Thymus (tissue), 11 donors: ENCODE data around the gene CD300E. TPM values are rescaled to one million over a fixed set of nuclear protein-coding genes. Genes with fewer than 3 reads are reported as not detected.
"Not testable (repeated sequence)": the region's sequence is repeated elsewhere in the genome, so short reads cannot be mapped to it uniquely, and the experiment has no call there.

Source experiments
- DNase-seq, 9 donors: peaks; one replicate each; pipeline ENCODE4 v3.0.0-alpha.2; 2013; ENCODE audit warnings: low spot score in 9 of 9, low read depth in 6 of 9, missing footprints in 1 of 9
- H3K27ac ChIP-seq, 2 donors: one replicate each; pipeline ENCODE4 v1.5.1; 2013; ENCODE audit warnings: control low read depth in 1 of 2, low read depth in 1 of 2, low read length in 1 of 2, mild to moderate bottlenecking in 1 of 2, moderate library complexity in 1 of 2
- H3K27me3 ChIP-seq, 2 donors: one replicate each; pipeline ENCODE4 v1.5.1; 2013; ENCODE audit warnings: low read length in 1 of 2; ENCODE audit not compliant: control insufficient read depth in 2 of 2, insufficient read depth in 1 of 2
- H3K36me3 ChIP-seq, 2 donors: one replicate each; pipeline ENCODE4 v1.5.1; 2013; ENCODE audit warnings: low read length in 1 of 2, mild to moderate bottlenecking in 1 of 2, moderate library complexity in 1 of 2; ENCODE audit not compliant: control insufficient read depth in 2 of 2, insufficient read depth in 2 of 2
- H3K4me1 ChIP-seq, 2 donors: one replicate each; pipeline ENCODE4 v1.5.1; 2013; ENCODE audit warnings: low read length in 2 of 2; ENCODE audit not compliant: control insufficient read depth in 2 of 2, insufficient read depth in 2 of 2
- H3K4me3 ChIP-seq, 2 donors: one replicate each; pipeline ENCODE4 v1.5.1; 2013; ENCODE audit warnings: low read length in 2 of 2, control low read depth in 1 of 2, mild to moderate bottlenecking in 1 of 2
- H3K9me3 ChIP-seq, 2 donors: one replicate each; pipeline ENCODE4 v1.5.1; 2013; ENCODE audit warnings: low read length in 1 of 2, mild to moderate bottlenecking in 1 of 2; ENCODE audit not compliant: control insufficient read depth in 2 of 2, insufficient read depth in 1 of 2
- WGBS: extraction: QIAGEN DNeasy Blood & Tissue Kit; methylation state at CpG from one replicate; pipeline ENCODE4 v1.1.7; 2013; 5-methylcytosine and 5-hydroxymethylcytosine counted together
- polyA plus RNA-seq: library from polyadenylated mRNA; stranded (reverse); fragments of 200-250 nt; gene quantifications from one replicate; pipeline ENCODE4 v1.2.3, GENCODE V29; 2013
- total RNA-seq: library from RNA; stranded (reverse); fragments of 120-200 nt; gene quantifications from one replicate; pipeline ENCODE4 v1.2.4, GENCODE V29; 2013
- donor health status: healthy.

Gene CD300E
- total and polyA plus RNA-seq, 2 donors, result 0.33 to 4.0 TPM

DNA sequence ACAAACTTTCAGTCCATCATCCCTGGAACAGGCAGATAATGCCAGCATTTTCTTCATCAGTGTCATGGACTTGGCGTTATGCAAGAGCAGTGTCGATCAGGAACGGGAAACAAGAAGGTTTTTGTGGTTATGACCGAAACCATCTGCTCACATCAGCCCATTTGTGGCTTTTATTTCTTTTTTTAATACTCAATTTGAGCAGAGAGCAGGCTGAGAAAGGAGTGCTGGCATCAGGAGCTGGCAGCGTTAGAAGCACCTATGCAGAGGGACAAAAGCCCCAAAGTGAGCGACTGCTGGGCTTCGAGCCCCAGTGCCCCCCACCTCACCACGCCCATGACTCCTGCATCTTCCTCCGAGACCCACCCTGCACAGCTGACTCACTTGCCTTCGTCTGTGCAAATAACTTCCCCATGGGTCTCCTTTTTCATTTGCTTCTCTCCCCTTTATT, 16.2 kb upstream of the CD300E start:
- no peak overlapping the region for H3K4me3 ChIP-seq
- WGBS, result 5% methylated on average over 10 of the region's 10 CpGs
- peak in 1 of 9 donors; percentile 22 for DNase-seq
- no peaks in the 10 kb centered on the region for H3K9me3 ChIP-seq
- peaks cover 0 to 4% of the 10 kb centered on the region in 2 donors for H3K4me1 ChIP-seq
- H3K27ac ChIP-seq, result no peak overlapping the region
- H3K36me3 ChIP-seq, result no peaks in the 10 kb centered on the region
- H3K27me3 ChIP-seq, result no peaks in the 10 kb centered on the region

DNA sequence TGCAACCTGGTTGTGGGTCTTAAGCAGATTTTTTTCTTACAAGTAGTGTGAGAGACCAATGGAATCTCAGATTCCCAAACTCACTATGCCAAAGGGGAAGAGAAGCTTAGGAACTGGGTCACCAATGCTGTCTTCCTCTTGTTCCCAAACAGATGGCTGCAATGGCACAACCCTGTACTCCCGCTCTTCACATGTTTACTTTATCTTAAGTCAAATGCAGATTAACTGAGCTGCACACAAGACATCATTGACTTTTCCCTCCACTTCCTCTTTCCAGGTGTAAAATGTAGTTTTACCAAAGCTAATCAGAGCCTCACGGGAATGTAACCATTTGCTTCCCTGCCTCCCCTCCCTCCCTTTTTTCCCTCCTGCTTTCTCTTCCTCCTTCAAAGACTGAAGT, 14.4 kb upstream of the CD300E start:
- WGBS, result 86% methylated on average over 2 of the region's 2 CpGs
- Histone ChIP-seq H3K36me3 (no peaks in the 10 kb centered on the region), H3K4me3 (no peak overlapping the region), H3K27me3 (no peaks in the 10 kb centered on the region), H3K27ac (no peak overlapping the region), H3K4me1 (peaks cover 0 to 9% of the 10 kb centered on the region in 2 donors), H3K9me3 (no peaks in the 10 kb centered on the region)
- no peak for DNase-seq

DNA sequence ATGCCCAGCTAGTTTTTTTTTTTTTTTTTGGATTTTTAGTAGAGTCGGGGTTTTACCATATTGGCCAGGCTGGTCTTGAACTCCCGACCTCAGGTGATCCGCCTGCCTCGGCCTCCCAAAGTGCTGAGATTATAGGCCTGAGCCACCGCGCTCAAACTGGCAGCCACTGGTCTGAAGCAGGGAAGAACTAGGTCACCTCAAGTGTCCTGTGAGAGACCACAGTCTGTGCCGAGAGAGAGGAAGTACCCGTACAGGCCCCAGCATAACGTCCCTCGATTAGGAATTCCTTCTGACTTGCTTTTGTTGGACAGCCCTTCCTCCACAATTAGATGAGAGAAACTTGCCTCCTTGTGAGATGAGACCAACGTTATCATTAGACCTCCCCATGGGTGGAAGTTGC, 13.7 kb upstream of the CD300E start:
- no peaks in the 10 kb centered on the region for H3K36me3 ChIP-seq
- H3K27me3 ChIP-seq, result no peaks in the 10 kb centered on the region
- no peak for DNase-seq
- no peak overlapping the region for H3K27ac ChIP-seq
- H3K4me3 ChIP-seq, result no peak overlapping the region
- H3K9me3 ChIP-seq, result no peaks in the 10 kb centered on the region
- WGBS, result 54% methylated on average over 11 of the region's 11 CpGs
- H3K4me1 ChIP-seq, result peaks cover 0 to 12% of the 10 kb centered on the region in 2 donors

- DNase-seq, H3K9me3 ChIP-seq, H3K36me3 ChIP-seq, H3K27me3 ChIP-seq, H3K27ac ChIP-seq, H3K4me3 ChIP-seq: not testable (repeated sequence)
- peaks cover 0 to 12% of the 10 kb centered on the region in 2 donors for H3K4me1 ChIP-seq
- 85% methylated on average over 10 of the region's 10 CpGs for WGBS
Measured at GRCh38 chr17:74636541-74637085, 13.1 kb upstream of the CD300E start.

DNA sequence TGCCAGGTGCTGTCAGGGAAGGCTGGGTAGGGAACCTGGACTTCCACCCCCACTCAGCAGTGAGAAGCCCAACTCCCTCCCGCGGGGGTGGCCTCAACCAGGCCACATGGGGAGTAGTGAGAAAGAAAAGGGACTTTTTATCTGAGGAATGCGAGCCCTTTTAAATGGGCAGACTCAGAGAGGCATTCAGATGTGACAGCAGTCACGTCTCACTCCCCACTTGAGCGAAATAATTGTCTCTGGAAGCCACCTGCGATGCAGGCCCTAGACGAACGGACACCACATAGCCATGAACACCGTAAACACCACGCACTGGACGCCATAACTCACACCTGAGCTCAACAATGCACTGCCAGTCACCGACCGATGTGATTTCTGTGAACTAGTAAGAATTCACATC, 11.9 kb upstream of the CD300E start:
- WGBS, result 84% methylated on average over 13 of the region's 13 CpGs
- no peaks in the 10 kb centered on the region for H3K27me3 ChIP-seq
- peak in 1 of 9 donors; percentile 28 for DNase-seq
- H3K4me1 ChIP-seq, result peaks cover 0 to 12% of the 10 kb centered on the region in 2 donors
- H3K27ac ChIP-seq, result peak overlapping the region in 1 of 2 donors; percentile 55
- no peaks in the 10 kb centered on the region for H3K36me3 ChIP-seq
- no peaks in the 10 kb centered on the region for H3K9me3 ChIP-seq
- H3K4me3 ChIP-seq, result no peak overlapping the region

DNA sequence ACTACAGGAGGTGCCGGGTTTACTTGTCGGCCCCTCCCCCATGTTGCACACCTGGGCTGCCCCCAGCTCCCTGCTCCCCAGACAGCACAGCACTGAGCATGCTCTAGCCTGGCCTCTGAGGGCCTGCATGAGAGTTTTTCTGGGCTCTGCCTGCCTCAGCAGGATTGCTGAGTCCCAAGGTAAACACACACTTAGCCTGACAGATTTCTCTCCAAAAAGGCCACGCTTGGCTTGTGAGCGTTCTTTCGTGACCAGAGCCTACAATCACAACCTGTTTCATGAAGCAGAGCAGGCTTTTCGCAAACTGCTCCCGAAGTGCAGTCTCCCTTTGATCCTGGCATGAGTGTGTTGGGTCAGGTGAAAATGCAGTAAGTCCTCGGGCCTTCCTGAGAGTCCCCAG, 9.8 kb upstream of the CD300E start:
- Histone ChIP-seq H3K36me3 (no peaks in the 10 kb centered on the region), H3K4me1 (peaks cover 0 to 12% of the 10 kb centered on the region in 2 donors), H3K27ac (peak overlapping the region in 1 of 2 donors; percentile 6), H3K9me3 (no peaks in the 10 kb centered on the region), H3K4me3 (no peak overlapping the region), H3K27me3 (no peaks in the 10 kb centered on the region)
- DNase-seq, result peak in 2 of 9 donors; percentile 13 to 29
- WGBS, result 91% methylated on average over 8 of the region's 8 CpGs

- H3K9me3 ChIP-seq, result no peaks in the 10 kb centered on the region
- no peak for DNase-seq
- no peaks in the 10 kb centered on the region for H3K36me3 ChIP-seq
- H3K27me3 ChIP-seq, result no peaks in the 10 kb centered on the region
- H3K27ac ChIP-seq, result peak overlapping the region in 1 of 2 donors; percentile 47
- 93% methylated on average over 9 of the region's 9 CpGs for WGBS
- H3K4me3 ChIP-seq, result no peak overlapping the region
- peaks cover 0 to 12% of the 10 kb centered on the region in 2 donors for H3K4me1 ChIP-seq
Measured at GRCh38 chr17:74632617-74633016, 9.1 kb upstream of the CD300E start.

DNA sequence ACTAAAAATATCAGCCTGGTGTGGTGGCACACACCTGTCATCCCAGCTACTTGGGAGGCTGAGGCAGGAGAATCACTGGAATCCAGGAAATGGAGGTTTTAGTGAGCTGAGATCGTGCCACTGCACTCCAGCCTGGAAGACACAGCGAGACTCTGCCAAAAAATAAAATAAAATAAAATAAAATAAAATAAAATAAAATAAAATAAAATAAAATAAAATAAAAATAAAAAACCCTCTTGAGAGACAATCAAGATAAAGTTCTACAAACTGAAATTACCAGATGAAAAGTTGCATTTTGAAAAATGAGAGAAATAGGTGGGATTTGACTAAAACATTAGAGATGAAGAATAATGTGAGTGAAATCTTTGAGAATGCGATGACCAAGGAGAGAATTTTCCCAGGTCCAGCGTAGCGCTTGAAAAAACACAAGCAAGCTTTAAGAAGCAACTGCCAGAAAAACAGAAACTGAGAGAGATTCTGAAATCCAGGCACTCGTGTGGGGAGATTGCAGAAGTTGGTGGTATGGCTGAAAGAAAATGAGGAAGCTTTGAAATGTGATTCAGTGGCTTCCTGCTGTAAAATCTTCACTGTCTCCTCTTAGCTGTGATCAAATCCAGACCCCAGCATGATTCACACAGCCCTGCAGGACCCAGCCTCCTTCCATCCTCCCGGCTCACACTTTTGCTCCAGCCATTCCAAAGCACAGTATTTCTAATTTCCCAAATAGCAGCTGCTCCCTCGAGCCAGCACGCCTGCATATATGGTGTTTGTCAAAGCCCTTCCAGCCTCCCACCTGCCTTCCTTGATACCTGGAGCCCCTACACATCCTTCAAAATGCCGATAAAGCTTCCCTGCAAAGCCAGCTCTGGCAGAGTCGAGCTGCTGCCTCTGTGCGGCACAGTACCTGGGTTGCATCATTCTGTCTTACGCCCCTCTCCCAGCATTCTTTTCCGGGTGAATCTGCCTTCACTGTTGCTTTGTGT, 8.2 kb upstream of the CD300E start:
- H3K27me3 ChIP-seq, result peaks cover 0 to under 1% of the 10 kb centered on the region in 2 donors
- peak in 1 of 9 donors; percentile 32 for DNase-seq
- peak overlapping the region in 1 of 2 donors; percentile 25 for H3K27ac ChIP-seq
- no peaks in the 10 kb centered on the region for H3K36me3 ChIP-seq
- WGBS, result 28% methylated on average over 14 of the region's 14 CpGs
- H3K9me3 ChIP-seq, result no peaks in the 10 kb centered on the region
- H3K4me1 ChIP-seq, result peaks cover 0 to 12% of the 10 kb centered on the region in 2 donors
- no peak overlapping the region for H3K4me3 ChIP-seq

DNA sequence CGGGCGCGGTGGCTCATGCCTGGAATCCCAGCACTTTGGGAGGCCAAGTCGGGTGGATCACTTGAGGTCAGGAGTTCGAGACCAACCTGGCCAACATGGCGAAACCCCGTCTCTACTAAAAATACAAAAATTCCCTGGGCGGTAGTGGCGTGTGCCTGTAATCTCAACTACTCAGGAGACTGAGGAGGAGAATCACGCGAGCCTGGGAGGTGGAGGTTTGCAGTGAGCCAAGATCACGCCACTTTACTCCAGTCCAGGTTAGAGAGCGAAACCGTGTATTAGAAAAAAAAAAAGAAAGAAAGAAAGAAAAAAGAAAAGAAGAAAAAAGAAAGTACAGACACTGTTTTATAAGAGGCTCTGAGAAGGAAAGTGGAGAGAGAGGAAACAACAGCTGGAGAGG, 6.7 kb upstream of the CD300E start:
- not testable (repeated sequence) for H3K27ac ChIP-seq, H3K36me3 ChIP-seq, H3K27me3 ChIP-seq, H3K9me3 ChIP-seq, H3K4me3 ChIP-seq, DNase-seq, H3K4me1 ChIP-seq
- 94% methylated on average over 14 of the region's 14 CpGs for WGBS
